ENCODE results near the gene ARL4C.
"Not testable (repeated sequence)": the region's sequence is repeated elsewhere in the genome, so short reads cannot be mapped to it uniquely, and the experiment has no call there.

The ARL4C gene

DNA sequence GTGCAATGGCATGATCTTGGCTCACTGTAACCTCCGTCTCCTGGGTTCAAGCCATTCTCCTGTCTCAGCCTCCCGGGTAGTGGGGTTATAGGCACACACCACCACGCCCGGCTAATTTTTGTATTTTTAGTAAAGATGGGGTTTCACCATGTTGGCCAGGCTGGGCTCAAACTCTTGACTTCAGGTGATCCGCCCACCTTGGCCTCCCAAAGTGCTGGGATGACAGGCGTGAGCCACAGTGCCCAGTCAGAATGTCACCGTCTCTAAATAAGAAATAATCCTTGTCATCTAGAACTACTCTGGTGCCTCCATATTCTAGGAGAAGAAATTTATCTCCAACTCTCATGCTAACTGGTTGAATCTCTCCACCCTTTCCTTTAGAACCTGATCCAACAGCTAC, 41.6 kb downstream of the ARL4C start:
- H3K4me3 ChIP-seq (ENCODE audit: control insufficient read depth in 1 of 7, extremely low read depth in 1 of 7, insufficient read depth in 4 of 7, low read depth in 2 of 7, low read length in 6 of 7); DNase-seq; H3K4me1 ChIP-seq (ENCODE audit: control extremely low read depth in 1 of 4, control insufficient read depth in 4 of 4, insufficient read depth in 4 of 4, low read length in 3 of 4); H3K27ac ChIP-seq (ENCODE audit: insufficient read depth in 1 of 2, low read depth in 1 of 2, low read length in 2 of 2, poor library complexity in 1 of 2, severe bottlenecking in 2 of 2); H3K36me3 ChIP-seq (ENCODE audit: control insufficient read depth in 4 of 4, insufficient read depth in 4 of 4, low read length in 3 of 4); H3K27me3 ChIP-seq (replicated peaks in 2 of 5; ENCODE audit: control insufficient read depth in 4 of 5, insufficient read depth in 5 of 5, low read length in 4 of 5); POLR2A ChIA-PET: not testable (repeated sequence)
- CTCF ChIA-PET, result interaction anchor here (0.8 to 1.6 kb wide), 2 partner anchors 10 to 28 kb away, joined by 3 to 6 read pairs; no protein-coding TSS in a partner anchor
- 94% methylated on average over 6 of the region's 7 CpGs for WGBS (ENCODE audit: insufficient coverage)
- H3K9me3 ChIP-seq (ENCODE audit: control extremely low read depth in 1 of 5, control insufficient read depth in 4 of 5, insufficient read depth in 2 of 5, low read depth in 1 of 5, low read length in 4 of 5), result peaks cover 0 to 11% (median 3%) of the 10 kb centered on the region in 5 experiments

DNA sequence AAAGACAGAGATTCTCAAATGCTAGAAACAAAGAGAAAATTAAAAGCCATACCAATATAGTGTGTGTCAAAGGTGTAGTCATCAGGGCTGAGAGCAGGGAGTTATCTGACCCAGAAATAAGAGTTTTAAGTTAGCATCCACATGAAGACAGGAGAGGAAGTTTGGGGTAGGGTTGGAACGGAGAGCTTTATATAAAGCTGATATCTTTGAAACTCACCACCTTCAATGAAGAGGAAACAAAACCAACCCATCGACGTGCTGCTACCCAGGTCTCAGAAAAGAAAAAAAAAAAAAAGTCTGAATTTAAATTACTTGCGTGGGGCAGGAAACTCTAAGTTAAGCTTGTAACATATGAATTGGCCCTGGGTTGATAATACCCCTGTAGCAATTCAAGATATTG, 42.4 kb downstream of the ARL4C start:
- no CpG with 5 or more reads among the region's 4 CpGs for WGBS (ENCODE audit: insufficient coverage)
- no peaks in the 10 kb centered on the region for H3K36me3 ChIP-seq (ENCODE audit: control insufficient read depth in 4 of 4, insufficient read depth in 4 of 4, low read length in 3 of 4)
- H3K27ac ChIP-seq (ENCODE audit: insufficient read depth in 1 of 2, low read depth in 1 of 2, low read length in 2 of 2, poor library complexity in 1 of 2, severe bottlenecking in 2 of 2), result no peak overlapping the region
- H3K4me1 ChIP-seq (ENCODE audit: control extremely low read depth in 1 of 4, control insufficient read depth in 4 of 4, insufficient read depth in 4 of 4, low read length in 3 of 4), result peaks cover 0 to 3% (median under 1%) of the 10 kb centered on the region in 4 experiments
- ChIA-PET POLR2A (no interaction called here), CTCF (interaction anchor here (0.8 to 1.6 kb wide), 2 partner anchors 11 to 29 kb away, joined by 3 to 6 read pairs; no protein-coding TSS in a partner anchor)
- H3K27me3 ChIP-seq (replicated peaks in 2 of 5; ENCODE audit: control insufficient read depth in 4 of 5, insufficient read depth in 5 of 5, low read length in 4 of 5), result no peaks in the 10 kb centered on the region
- DNase-seq, result no peak
- H3K9me3 ChIP-seq (ENCODE audit: control extremely low read depth in 1 of 5, control insufficient read depth in 4 of 5, insufficient read depth in 2 of 5, low read depth in 1 of 5, low read length in 4 of 5), result peaks cover 0 to 11% (median 3%) of the 10 kb centered on the region in 5 experiments
- H3K4me3 ChIP-seq (ENCODE audit: control insufficient read depth in 1 of 7, extremely low read depth in 1 of 7, insufficient read depth in 4 of 7, low read depth in 2 of 7, low read length in 6 of 7), result no peak overlapping the region

DNA sequence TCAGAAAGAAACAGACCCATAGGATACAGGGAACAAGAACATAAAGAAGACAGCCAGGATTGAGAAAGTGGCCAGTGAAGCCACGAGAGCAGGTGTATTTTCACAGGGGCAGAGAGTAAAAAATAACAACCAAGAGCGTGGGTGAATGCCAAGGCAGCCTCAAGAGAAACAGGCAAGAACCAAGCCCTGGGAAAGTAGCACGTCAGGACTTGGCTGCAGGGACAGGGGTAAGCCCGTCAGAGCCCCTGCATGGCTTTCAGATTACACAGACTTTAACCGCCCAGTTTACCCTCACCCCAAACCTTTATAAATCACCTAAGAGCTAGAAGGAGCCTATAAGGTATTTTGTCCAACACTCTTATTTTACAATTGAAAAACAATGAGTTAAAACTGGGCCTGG, 43.7 kb downstream of the ARL4C start:
- 94% methylated on average over 5 of the region's 5 CpGs for WGBS (ENCODE audit: insufficient coverage)
- CTCF ChIA-PET, result interaction anchor here (0.9 kb wide), 1 partner anchor 9 kb away, joined by 3 read pairs; no protein-coding TSS in a partner anchor
- H3K4me1 ChIP-seq (ENCODE audit: control extremely low read depth in 1 of 4, control insufficient read depth in 4 of 4, insufficient read depth in 4 of 4, low read length in 3 of 4), result peaks cover 0 to 3% (median under 1%) of the 10 kb centered on the region in 4 experiments

DNA sequence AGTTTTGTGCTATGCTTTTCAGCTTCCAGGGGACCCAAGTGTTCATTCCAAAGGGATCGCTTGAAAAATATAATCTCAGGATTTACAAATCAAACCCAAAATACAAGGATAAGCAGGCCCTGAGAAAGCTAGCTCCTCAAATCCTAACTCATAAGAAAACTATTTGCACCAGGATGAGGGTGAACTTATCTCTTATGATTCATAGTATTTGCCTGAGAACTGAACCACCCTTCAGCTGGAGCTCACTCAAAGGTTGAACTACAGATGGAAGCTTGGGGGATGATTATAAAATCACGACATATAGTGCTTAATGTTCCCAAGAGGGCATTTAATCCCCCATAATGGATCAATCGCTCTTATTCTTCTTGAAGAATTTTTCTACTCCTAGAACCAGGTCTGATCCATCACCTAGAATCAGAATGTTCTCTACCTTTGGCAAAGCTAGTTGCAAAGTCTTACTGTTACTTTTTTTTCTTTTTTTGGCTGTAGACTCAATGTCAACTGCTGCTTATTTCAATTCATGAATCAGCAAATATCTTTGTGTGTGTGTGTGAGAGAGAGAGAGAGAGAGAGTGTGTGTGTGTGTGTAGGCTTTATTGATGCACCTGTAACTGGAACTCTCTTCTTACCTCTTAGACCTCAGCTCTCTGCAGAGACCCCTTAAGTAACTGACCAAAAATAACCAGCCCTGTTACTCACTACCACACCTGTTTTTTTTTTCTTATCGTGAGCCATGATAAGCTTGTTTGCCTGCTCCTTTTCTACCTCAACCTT, 44.8 kb downstream of the ARL4C start:
- Histone ChIP-seq H3K27ac (ENCODE audit: insufficient read depth in 1 of 2, low read depth in 1 of 2, low read length in 2 of 2, poor library complexity in 1 of 2, severe bottlenecking in 2 of 2) (no peak overlapping the region), H3K9me3 (ENCODE audit: control extremely low read depth in 1 of 5, control insufficient read depth in 4 of 5, insufficient read depth in 2 of 5, low read depth in 1 of 5, low read length in 4 of 5) (peaks cover 0 to 2% (median 0%) of the 10 kb centered on the region in 5 experiments), H3K4me1 (ENCODE audit: control extremely low read depth in 1 of 4, control insufficient read depth in 4 of 4, insufficient read depth in 4 of 4, low read length in 3 of 4) (peaks cover 0 to 14% (median 4%) of the 10 kb centered on the region in 4 experiments), H3K27me3 (replicated peaks in 2 of 5; ENCODE audit: control insufficient read depth in 4 of 5, insufficient read depth in 5 of 5, low read length in 4 of 5) (no peaks in the 10 kb centered on the region), H3K36me3 (ENCODE audit: control insufficient read depth in 4 of 4, insufficient read depth in 4 of 4, low read length in 3 of 4) (no peaks in the 10 kb centered on the region), H3K4me3 (ENCODE audit: control insufficient read depth in 1 of 7, extremely low read depth in 1 of 7, insufficient read depth in 4 of 7, low read depth in 2 of 7, low read length in 6 of 7) (no peak overlapping the region)
- 94% methylated on average over 3 of the region's 4 CpGs for WGBS (ENCODE audit: insufficient coverage)
- peak in 2 of 3 donors; percentile 39 to 48 for DNase-seq
- POLR2A ChIA-PET, result no interaction called here
- CTCF ChIA-PET, result interaction anchor here (0.7 to 1.2 kb wide), 3 partner anchors 10 to 143 kb away, joined by 3 read pairs; no protein-coding TSS in a partner anchor

More for the DNA sequence above, 43.7 kb downstream of the ARL4C start:
- no peak for DNase-seq
- Histone ChIP-seq H3K9me3 (ENCODE audit: control extremely low read depth in 1 of 5, control insufficient read depth in 4 of 5, insufficient read depth in 2 of 5, low read depth in 1 of 5, low read length in 4 of 5) (peaks cover 0 to 7% (median 0%) of the 10 kb centered on the region in 5 experiments), H3K36me3 (ENCODE audit: control insufficient read depth in 4 of 4, insufficient read depth in 4 of 4, low read length in 3 of 4) (no peaks in the 10 kb centered on the region), H3K27me3 (replicated peaks in 2 of 5; ENCODE audit: control insufficient read depth in 4 of 5, insufficient read depth in 5 of 5, low read length in 4 of 5) (no peaks in the 10 kb centered on the region), H3K4me3 (ENCODE audit: control insufficient read depth in 1 of 7, extremely low read depth in 1 of 7, insufficient read depth in 4 of 7, low read depth in 2 of 7, low read length in 6 of 7) (no peak overlapping the region), H3K27ac (ENCODE audit: insufficient read depth in 1 of 2, low read depth in 1 of 2, low read length in 2 of 2, poor library complexity in 1 of 2, severe bottlenecking in 2 of 2) (no peak overlapping the region)
- POLR2A ChIA-PET, result no interaction called here

DNA sequence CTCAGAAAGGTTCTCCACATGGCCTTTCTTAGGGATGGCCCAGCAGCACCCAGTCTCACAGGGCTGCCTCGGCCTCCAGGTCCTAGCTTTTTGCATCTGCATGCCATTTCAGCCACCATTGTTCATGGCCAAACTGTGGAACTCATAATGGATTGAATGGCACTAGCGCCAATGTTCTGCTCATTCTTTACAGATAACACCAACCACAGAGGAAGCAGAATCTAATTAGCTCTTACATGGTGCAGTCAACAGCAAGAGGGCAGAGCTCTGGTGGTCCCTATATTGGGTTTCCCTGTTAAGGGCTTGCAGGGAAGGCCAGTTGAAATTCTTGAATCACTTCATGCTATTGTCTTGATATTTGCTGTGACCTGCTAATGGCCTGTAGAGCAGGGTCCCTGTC, 45.6 kb downstream of the ARL4C start:
- CTCF ChIA-PET, result interaction anchor here (1.1 to 1.2 kb wide), 3 partner anchors 9 to 143 kb away, joined by 3 read pairs; no protein-coding TSS in a partner anchor
- DNase-seq, result no peak
- Histone ChIP-seq H3K9me3 (ENCODE audit: control extremely low read depth in 1 of 5, control insufficient read depth in 4 of 5, insufficient read depth in 2 of 5, low read depth in 1 of 5, low read length in 4 of 5) (no peaks in the 10 kb centered on the region), H3K4me1 (ENCODE audit: control extremely low read depth in 1 of 4, control insufficient read depth in 4 of 4, insufficient read depth in 4 of 4, low read length in 3 of 4) (peaks cover 0 to 21% (median 12%) of the 10 kb centered on the region in 4 experiments), H3K27me3 (replicated peaks in 2 of 5; ENCODE audit: control insufficient read depth in 4 of 5, insufficient read depth in 5 of 5, low read length in 4 of 5) (no peaks in the 10 kb centered on the region), H3K27ac (ENCODE audit: insufficient read depth in 1 of 2, low read depth in 1 of 2, low read length in 2 of 2, poor library complexity in 1 of 2, severe bottlenecking in 2 of 2) (no peak overlapping the region), H3K4me3 (ENCODE audit: control insufficient read depth in 1 of 7, extremely low read depth in 1 of 7, insufficient read depth in 4 of 7, low read depth in 2 of 7, low read length in 6 of 7) (no peak overlapping the region), H3K36me3 (ENCODE audit: control insufficient read depth in 4 of 4, insufficient read depth in 4 of 4, low read length in 3 of 4) (no peaks in the 10 kb centered on the region)
- WGBS (ENCODE audit: insufficient coverage), result 100% methylated on average over 2 of the region's 2 CpGs
- POLR2A ChIA-PET, result no interaction called here

DNA sequence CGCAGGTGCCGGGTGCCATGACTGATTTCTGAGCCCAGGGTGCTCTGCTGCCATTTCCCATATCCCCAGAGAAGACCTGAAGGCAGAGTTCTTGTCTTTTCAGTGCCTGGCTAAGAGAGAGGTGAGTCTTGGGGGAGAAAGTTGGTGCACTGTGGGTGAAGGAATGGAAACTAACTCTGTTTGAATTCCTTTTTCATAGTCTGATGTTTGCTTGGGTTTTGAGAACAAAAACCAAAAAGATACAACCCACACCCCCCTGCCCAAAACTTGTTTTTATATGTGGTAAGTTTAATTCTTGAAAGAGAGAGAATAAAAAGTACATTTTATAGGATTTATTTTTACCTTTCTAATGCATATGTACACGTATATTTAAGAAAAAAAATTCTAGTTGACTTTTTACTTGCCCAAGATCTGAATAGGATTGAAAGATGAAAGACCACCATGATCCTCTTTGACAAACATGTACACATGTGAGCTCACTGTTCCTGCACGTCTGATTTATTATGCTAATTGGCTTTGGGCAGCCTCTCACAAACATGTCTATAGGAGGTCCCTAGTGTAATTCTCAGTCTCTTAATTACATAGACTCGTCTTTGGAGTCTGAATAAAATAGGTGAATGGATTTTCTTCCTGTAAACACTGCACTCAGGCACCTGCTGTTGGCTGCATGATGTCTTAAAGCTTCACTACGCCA, 46.3 kb downstream of the ARL4C start:
- ChIA-PET CTCF (interaction anchor here (1.1 to 1.2 kb wide), 3 partner anchors 9 to 142 kb away, joined by 3 read pairs; no protein-coding TSS in a partner anchor), POLR2A (no interaction called here)
- H3K4me1 ChIP-seq (ENCODE audit: control extremely low read depth in 1 of 4, control insufficient read depth in 4 of 4, insufficient read depth in 4 of 4, low read length in 3 of 4), result peaks cover 3 to 28% (median 16%) of the 10 kb centered on the region in 4 experiments
- H3K27ac ChIP-seq (ENCODE audit: insufficient read depth in 1 of 2, low read depth in 1 of 2, low read length in 2 of 2, poor library complexity in 1 of 2, severe bottlenecking in 2 of 2), result no peak overlapping the region
- no peak for DNase-seq
- H3K36me3 ChIP-seq (ENCODE audit: control insufficient read depth in 4 of 4, insufficient read depth in 4 of 4, low read length in 3 of 4), result no peaks in the 10 kb centered on the region
- no peaks in the 10 kb centered on the region for H3K9me3 ChIP-seq (ENCODE audit: control extremely low read depth in 1 of 5, control insufficient read depth in 4 of 5, insufficient read depth in 2 of 5, low read depth in 1 of 5, low read length in 4 of 5)
- H3K27me3 ChIP-seq (replicated peaks in 2 of 5; ENCODE audit: control insufficient read depth in 4 of 5, insufficient read depth in 5 of 5, low read length in 4 of 5), result no peaks in the 10 kb centered on the region
- 100% methylated on average over 2 of the region's 6 CpGs for WGBS (ENCODE audit: insufficient coverage)
- H3K4me3 ChIP-seq (ENCODE audit: control insufficient read depth in 1 of 7, extremely low read depth in 1 of 7, insufficient read depth in 4 of 7, low read depth in 2 of 7, low read length in 6 of 7), result no peak overlapping the region
